Measurements from ENCODE around the gene FCHSD1. TPM values are rescaled to one million over a fixed set of nuclear protein-coding genes. Genes with fewer than 3 reads are reported as not detected.

FCHSD1 gene
- polyA plus RNA-seq, 2 donors, result 10.3 to 16.2 TPM

GRCh38 chr5:141686648-141687416, 35.6 kb upstream of the FCHSD1 start:
- Histone ChIP-seq H3K27me3 (ENCODE audit: control insufficient read depth in 1 of 2, insufficient read depth in 2 of 2, low read length in 2 of 2) (no peaks in the 10 kb centered on the region), H3K4me1 (ENCODE audit: control insufficient read depth in 2 of 2, insufficient read depth in 2 of 2, low read length in 1 of 2) (peaks cover 3 to 4% of the 10 kb centered on the region in 2 donors), H3K27ac (ENCODE audit: low read depth in 2 of 2, low read length in 1 of 2) (no peak overlapping the region), H3K36me3 (ENCODE audit: control insufficient read depth in 2 of 2, insufficient read depth in 2 of 2, low read length in 1 of 2) (no peaks in the 10 kb centered on the region), H3K4me3 (ENCODE audit: low read depth in 1 of 2, low read length in 2 of 2) (no peak overlapping the region), H3K9me3 (ENCODE audit: control insufficient read depth in 2 of 2, insufficient read depth in 1 of 2, low read depth in 1 of 2, low read length in 1 of 2) (no peaks in the 10 kb centered on the region)
- WGBS, 2 donors, result 80 to 81% methylated on average over 2 to 3 of the region's 3 CpGs

- 73 to 90% methylated on average over 1 of the region's 1 CpG for WGBS, 2 donors
- no peak overlapping the region for H3K27ac ChIP-seq (ENCODE audit: low read depth in 2 of 2, low read length in 1 of 2)
- H3K4me3 ChIP-seq (ENCODE audit: low read depth in 1 of 2, low read length in 2 of 2), result no peak overlapping the region
- no peaks in the 10 kb centered on the region for H3K27me3 ChIP-seq (ENCODE audit: control insufficient read depth in 1 of 2, insufficient read depth in 2 of 2, low read length in 2 of 2)
- no peaks in the 10 kb centered on the region for H3K36me3 ChIP-seq (ENCODE audit: control insufficient read depth in 2 of 2, insufficient read depth in 2 of 2, low read length in 1 of 2)
- peaks cover 4 to 11% of the 10 kb centered on the region in 2 donors for H3K4me1 ChIP-seq (ENCODE audit: control insufficient read depth in 2 of 2, insufficient read depth in 2 of 2, low read length in 1 of 2)
- H3K9me3 ChIP-seq (ENCODE audit: control insufficient read depth in 2 of 2, insufficient read depth in 1 of 2, low read depth in 1 of 2, low read length in 1 of 2), result no peaks in the 10 kb centered on the region
Measured at GRCh38 chr5:141685591-141685990, 34.4 kb upstream of the FCHSD1 start.

GRCh38 chr5:141683596-141684141, 32.5 kb upstream of the FCHSD1 start:
- Histone ChIP-seq H3K27me3 (ENCODE audit: control insufficient read depth in 1 of 2, insufficient read depth in 2 of 2, low read length in 2 of 2) (no peaks in the 10 kb centered on the region), H3K36me3 (ENCODE audit: control insufficient read depth in 2 of 2, insufficient read depth in 2 of 2, low read length in 1 of 2) (no peaks in the 10 kb centered on the region), H3K4me3 (ENCODE audit: low read depth in 1 of 2, low read length in 2 of 2) (no peak overlapping the region), H3K27ac (ENCODE audit: low read depth in 2 of 2, low read length in 1 of 2) (no peak overlapping the region), H3K9me3 (ENCODE audit: control insufficient read depth in 2 of 2, insufficient read depth in 1 of 2, low read depth in 1 of 2, low read length in 1 of 2) (no peaks in the 10 kb centered on the region), H3K4me1 (ENCODE audit: control insufficient read depth in 2 of 2, insufficient read depth in 2 of 2, low read length in 1 of 2) (peaks cover 4 to 11% of the 10 kb centered on the region in 2 donors)

- no peaks in the 10 kb centered on the region for H3K27me3 ChIP-seq (ENCODE audit: control insufficient read depth in 1 of 2, insufficient read depth in 2 of 2, low read length in 2 of 2)
- H3K27ac ChIP-seq (ENCODE audit: low read depth in 2 of 2, low read length in 1 of 2), result peak within 1 kb of the TSS; percentile 62 to 81
- peak within 1 kb of the TSS; percentile 42 to 51 for H3K4me3 ChIP-seq (ENCODE audit: low read depth in 1 of 2, low read length in 2 of 2)
- no peaks in the 10 kb centered on the region for H3K9me3 ChIP-seq (ENCODE audit: control insufficient read depth in 2 of 2, insufficient read depth in 1 of 2, low read depth in 1 of 2, low read length in 1 of 2)
- H3K4me1 ChIP-seq (ENCODE audit: control insufficient read depth in 2 of 2, insufficient read depth in 2 of 2, low read length in 1 of 2), result peaks cover 4 to 11% of the 10 kb centered on the region in 2 donors
- no peaks in the 10 kb centered on the region for H3K36me3 ChIP-seq (ENCODE audit: control insufficient read depth in 2 of 2, insufficient read depth in 2 of 2, low read length in 1 of 2)
- WGBS, 2 donors, result 4 to 5% methylated on average over 55 to 77 of the region's 77 CpGs
Measured at GRCh38 chr5:141681695-141682641, 30.8 kb upstream of the FCHSD1 start, which contains the start of gene ARAP3. Gene ARAP3, minus strand, starts transcription at chr5:141682230. Its CDS starts 1,744 bp downstream, at chr5:141680486.

- H3K27ac ChIP-seq (ENCODE audit: low read depth in 2 of 2, low read length in 1 of 2), result peak overlapping the region; percentile 43 to 61
- no peaks in the 10 kb centered on the region for H3K9me3 ChIP-seq (ENCODE audit: control insufficient read depth in 2 of 2, insufficient read depth in 1 of 2, low read depth in 1 of 2, low read length in 1 of 2)
- WGBS, 2 donors, result 64 to 72% methylated on average over 2 of the region's 2 CpGs
- H3K4me3 ChIP-seq (ENCODE audit: low read depth in 1 of 2, low read length in 2 of 2), result peak overlapping the region in 1 of 2 donors; percentile 17
- no peaks in the 10 kb centered on the region for H3K36me3 ChIP-seq (ENCODE audit: control insufficient read depth in 2 of 2, insufficient read depth in 2 of 2, low read length in 1 of 2)
- peaks cover 4 to 11% of the 10 kb centered on the region in 2 donors for H3K4me1 ChIP-seq (ENCODE audit: control insufficient read depth in 2 of 2, insufficient read depth in 2 of 2, low read length in 1 of 2)
- no peaks in the 10 kb centered on the region for H3K27me3 ChIP-seq (ENCODE audit: control insufficient read depth in 1 of 2, insufficient read depth in 2 of 2, low read length in 2 of 2)
Measured at GRCh38 chr5:141681295-141681694, 30.1 kb upstream of the FCHSD1 start.

GRCh38 chr5:141680751-141681201, 29.6 kb upstream of the FCHSD1 start:
- Histone ChIP-seq H3K36me3 (ENCODE audit: control insufficient read depth in 2 of 2, insufficient read depth in 2 of 2, low read length in 1 of 2) (no peaks in the 10 kb centered on the region), H3K4me3 (ENCODE audit: low read depth in 1 of 2, low read length in 2 of 2) (no peak overlapping the region), H3K9me3 (ENCODE audit: control insufficient read depth in 2 of 2, insufficient read depth in 1 of 2, low read depth in 1 of 2, low read length in 1 of 2) (no peaks in the 10 kb centered on the region), H3K4me1 (ENCODE audit: control insufficient read depth in 2 of 2, insufficient read depth in 2 of 2, low read length in 1 of 2) (peaks cover 4 to 11% of the 10 kb centered on the region in 2 donors), H3K27ac (ENCODE audit: low read depth in 2 of 2, low read length in 1 of 2) (peak overlapping the region; percentile 8 to 43), H3K27me3 (ENCODE audit: control insufficient read depth in 1 of 2, insufficient read depth in 2 of 2, low read length in 2 of 2) (no peaks in the 10 kb centered on the region)
- WGBS, 2 donors, result 57 to 75% methylated on average over 5 to 6 of the region's 6 CpGs

GRCh38 chr5:141680178-141680577, 29.0 kb upstream of the FCHSD1 start:
- Histone ChIP-seq H3K4me3 (ENCODE audit: low read depth in 1 of 2, low read length in 2 of 2) (no peak overlapping the region), H3K4me1 (ENCODE audit: control insufficient read depth in 2 of 2, insufficient read depth in 2 of 2, low read length in 1 of 2) (peaks cover 4 to 11% of the 10 kb centered on the region in 2 donors), H3K9me3 (ENCODE audit: control insufficient read depth in 2 of 2, insufficient read depth in 1 of 2, low read depth in 1 of 2, low read length in 1 of 2) (no peaks in the 10 kb centered on the region), H3K27ac (ENCODE audit: low read depth in 2 of 2, low read length in 1 of 2) (no peak overlapping the region), H3K36me3 (ENCODE audit: control insufficient read depth in 2 of 2, insufficient read depth in 2 of 2, low read length in 1 of 2) (no peaks in the 10 kb centered on the region), H3K27me3 (ENCODE audit: control insufficient read depth in 1 of 2, insufficient read depth in 2 of 2, low read length in 2 of 2) (no peaks in the 10 kb centered on the region)
- 86 to 90% methylated on average over 16 of the region's 16 CpGs for WGBS, 2 donors

- Histone ChIP-seq H3K27me3 (ENCODE audit: control insufficient read depth in 1 of 2, insufficient read depth in 2 of 2, low read length in 2 of 2) (no peaks in the 10 kb centered on the region), H3K9me3 (ENCODE audit: control insufficient read depth in 2 of 2, insufficient read depth in 1 of 2, low read depth in 1 of 2, low read length in 1 of 2) (no peaks in the 10 kb centered on the region), H3K4me1 (ENCODE audit: control insufficient read depth in 2 of 2, insufficient read depth in 2 of 2, low read length in 1 of 2) (peaks cover 4 to 10% of the 10 kb centered on the region in 2 donors), H3K27ac (ENCODE audit: low read depth in 2 of 2, low read length in 1 of 2) (no peak overlapping the region), H3K4me3 (ENCODE audit: low read depth in 1 of 2, low read length in 2 of 2) (no peak overlapping the region), H3K36me3 (ENCODE audit: control insufficient read depth in 2 of 2, insufficient read depth in 2 of 2, low read length in 1 of 2) (no peaks in the 10 kb centered on the region)
Measured at GRCh38 chr5:141677415-141677814, 26.2 kb upstream of the FCHSD1 start.

- 86 to 91% methylated on average over 4 of the region's 4 CpGs for WGBS, 2 donors
- H3K27me3 ChIP-seq (ENCODE audit: control insufficient read depth in 1 of 2, insufficient read depth in 2 of 2, low read length in 2 of 2), result no peaks in the 10 kb centered on the region
- no peaks in the 10 kb centered on the region for H3K4me1 ChIP-seq (ENCODE audit: control insufficient read depth in 2 of 2, insufficient read depth in 2 of 2, low read length in 1 of 2)
- H3K9me3 ChIP-seq (ENCODE audit: control insufficient read depth in 2 of 2, insufficient read depth in 1 of 2, low read depth in 1 of 2, low read length in 1 of 2), result no peaks in the 10 kb centered on the region
- H3K36me3 ChIP-seq (ENCODE audit: control insufficient read depth in 2 of 2, insufficient read depth in 2 of 2, low read length in 1 of 2), result no peaks in the 10 kb centered on the region
- no peak overlapping the region for H3K4me3 ChIP-seq (ENCODE audit: low read depth in 1 of 2, low read length in 2 of 2)
- no peak overlapping the region for H3K27ac ChIP-seq (ENCODE audit: low read depth in 2 of 2, low read length in 1 of 2)
Measured at GRCh38 chr5:141675672-141676071, 24.5 kb upstream of the FCHSD1 start.

Data from esophagus (tissue), 2 donors.